AG09309 (cell line): ENCODE data around the gene ANKRD66.

Experiments used
- DNase-seq: peaks from one replicate; pipeline ENCODE4 v3.0.0-alpha.2; 2010; ENCODE audit warnings: low read depth
- H3K4me3 ChIP-seq: 2 replicates; pipeline ENCODE4 v1.5.1; 2011; ENCODE audit warnings: mild to moderate bottlenecking, low read depth, low read length, moderate library complexity; ENCODE audit not compliant: control insufficient read depth
- TF ChIP-seq, protein P1 (sequence below): IDR thresholded peaks from 2 replicates; pipeline ENCODE4 v1.5.1; 2011; ENCODE audit warnings: mild to moderate bottlenecking, low read depth, low read length, inconsistent platforms; ENCODE audit not compliant: insufficient read depth, control insufficient read depth; ENCODE audit errors: missing control alignments

Gene ANKRD66

DNA sequence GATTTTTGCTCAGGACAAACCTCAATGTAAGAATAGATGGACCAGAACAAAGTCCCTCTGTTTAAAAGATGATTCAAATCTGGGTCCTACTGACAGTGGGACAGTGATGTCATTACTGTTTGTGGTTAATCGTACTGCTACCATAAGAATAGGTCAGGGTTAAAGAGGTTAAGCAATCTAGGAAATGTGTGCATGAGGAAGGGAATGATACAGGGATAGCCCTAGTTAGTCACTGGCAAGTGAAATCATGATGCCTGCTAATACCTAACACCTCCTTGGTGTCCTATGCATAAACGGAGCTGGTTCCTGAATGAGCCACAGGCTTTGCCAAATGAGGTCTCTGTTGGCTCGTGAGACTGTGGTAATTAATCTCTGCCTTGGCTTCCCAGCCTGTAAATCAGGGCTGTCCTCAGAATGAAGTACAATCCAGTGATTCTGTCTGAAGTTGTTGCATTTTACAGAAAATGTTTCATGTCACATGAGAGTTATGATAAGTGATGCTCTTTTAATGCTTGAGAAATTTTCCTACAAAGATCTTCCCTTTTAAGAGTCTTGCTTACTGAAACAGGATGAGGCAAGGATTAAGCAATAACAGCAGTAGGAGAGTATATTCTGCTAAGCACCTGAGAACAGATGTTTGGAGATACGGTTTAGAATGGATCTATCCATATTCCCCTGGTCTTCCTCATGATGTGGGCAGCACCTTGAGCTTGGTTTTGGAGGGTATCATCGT is 50.3 kb downstream of the ANKRD66 start:
- TF ChIP-seq, protein P1, sequence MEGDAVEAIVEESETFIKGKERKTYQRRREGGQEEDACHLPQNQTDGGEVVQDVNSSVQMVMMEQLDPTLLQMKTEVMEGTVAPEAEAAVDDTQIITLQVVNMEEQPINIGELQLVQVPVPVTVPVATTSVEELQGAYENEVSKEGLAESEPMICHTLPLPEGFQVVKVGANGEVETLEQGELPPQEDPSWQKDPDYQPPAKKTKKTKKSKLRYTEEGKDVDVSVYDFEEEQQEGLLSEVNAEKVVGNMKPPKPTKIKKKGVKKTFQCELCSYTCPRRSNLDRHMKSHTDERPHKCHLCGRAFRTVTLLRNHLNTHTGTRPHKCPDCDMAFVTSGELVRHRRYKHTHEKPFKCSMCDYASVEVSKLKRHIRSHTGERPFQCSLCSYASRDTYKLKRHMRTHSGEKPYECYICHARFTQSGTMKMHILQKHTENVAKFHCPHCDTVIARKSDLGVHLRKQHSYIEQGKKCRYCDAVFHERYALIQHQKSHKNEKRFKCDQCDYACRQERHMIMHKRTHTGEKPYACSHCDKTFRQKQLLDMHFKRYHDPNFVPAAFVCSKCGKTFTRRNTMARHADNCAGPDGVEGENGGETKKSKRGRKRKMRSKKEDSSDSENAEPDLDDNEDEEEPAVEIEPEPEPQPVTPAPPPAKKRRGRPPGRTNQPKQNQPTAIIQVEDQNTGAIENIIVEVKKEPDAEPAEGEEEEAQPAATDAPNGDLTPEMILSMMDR = no peak
- no peak for DNase-seq
- H3K4me3 ChIP-seq = no peak overlapping the region

DNA sequence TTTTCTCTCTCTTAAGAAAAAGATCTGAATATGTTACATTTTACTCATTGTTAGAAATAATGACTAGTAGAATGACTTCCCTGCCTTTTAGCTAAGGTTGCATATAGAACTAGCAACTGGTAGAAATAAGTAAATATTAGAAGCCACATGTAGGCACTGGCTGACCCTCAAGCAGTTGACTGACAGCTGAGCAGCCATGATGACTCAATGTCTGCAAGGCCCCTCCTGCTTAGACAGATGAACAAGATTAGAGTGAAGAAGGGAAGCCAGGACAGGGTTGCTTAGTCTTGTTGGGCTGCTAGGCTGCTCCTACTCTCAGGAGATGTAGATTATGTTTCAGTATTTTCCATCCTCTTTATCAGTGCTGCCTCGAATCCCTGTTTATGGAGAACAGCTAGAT is 52.9 kb downstream of the ANKRD66 start:
- TF ChIP-seq, protein P1 = no peak
- H3K4me3 ChIP-seq = no peak overlapping the region
- no peak for DNase-seq

DNA sequence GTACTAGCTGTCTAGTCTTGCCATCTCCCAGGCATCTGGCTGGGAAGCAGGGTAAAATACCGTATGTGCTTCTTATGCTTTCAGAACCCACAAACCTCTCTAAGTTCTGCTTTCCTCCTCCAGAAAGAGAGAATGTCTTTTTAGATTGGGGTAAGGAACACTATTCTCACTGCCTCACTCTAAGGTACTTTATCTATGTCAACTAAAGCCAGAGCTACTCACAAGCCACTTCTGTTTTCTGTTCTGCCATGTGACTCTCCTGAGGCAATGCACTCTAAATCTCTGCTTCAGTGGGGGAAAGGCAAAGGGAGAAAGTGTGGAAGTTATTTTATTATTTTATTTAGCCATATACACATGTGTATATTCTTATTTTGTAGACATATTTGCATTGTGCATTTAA is 62.1 kb downstream of the ANKRD66 start:
- no peak overlapping the region for H3K4me3 ChIP-seq
- TF ChIP-seq, protein P1 = no peak
- DNase-seq = no peak
